HepG2 (cell line): ENCODE results near the gene CCDC124. TPM values are rescaled to one million over a fixed set of nuclear protein-coding genes. Genes with fewer than 3 reads are reported as not detected.
A peak's percentile ranks its signal among the peaks of the same experiment; 100 is the strongest.

Experiments used
- CCAR2 ChIP-seq: fragments of 200-400 bp; formaldehyde crosslinking; optimal IDR thresholded peaks from 2 replicates; pipeline ENCODE3; 2018; ENCODE audit warnings: low read depth, mild to moderate bottlenecking, low read length, moderate library complexity
- IKZF4 ChIP-seq: sonication (generic); formaldehyde crosslinking; IDR thresholded peaks from 2 replicates; pipeline ENCODE4 v1.5.1; 2020; ENCODE audit warnings: borderline replicate concordance, mild to moderate bottlenecking, low read depth, missing genetic modification reagents; ENCODE audit errors: not compliant biosample characterization
- MED13 ChIP-seq: sonication (generic); formaldehyde crosslinking; IDR thresholded peaks from 2 replicates; pipeline ENCODE4 v1.5.0; 2020; ENCODE audit warnings: missing genetic modification reagents
- SPEN ChIP-seq: sonication (generic); formaldehyde crosslinking; IDR thresholded peaks from 2 replicates; pipeline ENCODE4 v1.5.1; 2020; ENCODE audit warnings: low read depth, mild to moderate bottlenecking, missing genetic modification reagents
- XRCC5 ChIP-seq: fragments of 200-400 bp; formaldehyde crosslinking; optimal IDR thresholded peaks from 2 replicates; pipeline ENCODE3; 2017; ENCODE audit warnings: mild to moderate bottlenecking, low read length
- ZNF317 ChIP-seq: sonication (generic); formaldehyde crosslinking; IDR thresholded peaks from 2 replicates; pipeline ENCODE4 v1.5.0; 2020; ENCODE audit warnings: mild to moderate bottlenecking, missing genetic modification reagents
- ZNF775 ChIP-seq: sonication (generic); formaldehyde crosslinking; IDR thresholded peaks from 2 replicates; pipeline ENCODE4 v1.4.0; 2020; ENCODE audit warnings: missing genetic modification reagents, mild to moderate bottlenecking, moderate library complexity, borderline replicate concordance
- ZSCAN22 ChIP-seq: sonication (generic); formaldehyde crosslinking; IDR thresholded peaks from 2 replicates; pipeline ENCODE4 v1.4.0; 2020; ENCODE audit warnings: mild to moderate bottlenecking, missing genetic modification reagents
- ZZZ3 ChIP-seq: sonication (generic); formaldehyde crosslinking; IDR thresholded peaks from 2 replicates; pipeline ENCODE4 v1.4.0; 2020; ENCODE audit warnings: missing genetic modification reagents, mild to moderate bottlenecking, borderline replicate concordance
- polyA plus RNA-seq, 8 experiments: library from polyadenylated mRNA; depleted of rRNA in 3 of 8; stranded (reverse) in 7 of 8; unstranded in 1 of 8; fragments of >200 nt; fragmentation: Illumina TruSeq in 4 of 8; extraction: Trizol in 4 of 8; gene quantifications; 2 replicates each; pipeline versions ENCODE4 v1.2.1 to v1.2.3, GENCODE V29; 2011 to 2016; ENCODE audit warnings: low read depth in 4 of 8, missing spikeins in 1 of 8, mixed read lengths in 1 of 8; ENCODE audit not compliant: insufficient read depth in 1 of 8
- total RNA-seq, 5 experiments: library from RNA; depleted of rRNA; stranded (reverse); fragments of >200 nt; fragmentation: Illumina TruSeq; extraction: Trizol; gene quantifications; 2 replicates each; pipeline ENCODE4 v1.2.3, GENCODE V29; 2016; ENCODE audit warnings: low read depth in 1 of 5
- TF ChIP-seq, protein P1 (sequence below): sonication (generic); formaldehyde crosslinking; IDR thresholded peaks from 2 replicates; pipeline ENCODE4 v1.5.0; 2020; ENCODE audit warnings: mild to moderate bottlenecking, missing genetic modification reagents, borderline replicate concordance
- TF ChIP-seq, protein P2 (sequence below): sonication (generic); formaldehyde crosslinking; IDR thresholded peaks from 2 replicates; pipeline ENCODE4 v1.9.0; 2022; ENCODE audit warnings: low read depth, missing genetic modification reagents
- TF ChIP-seq, protein P3 (sequence below): sonication (generic); formaldehyde crosslinking; IDR thresholded peaks from 2 replicates; pipeline ENCODE4 v1.5.1; 2020; ENCODE audit warnings: missing genetic modification reagents, mild to moderate bottlenecking, borderline replicate concordance
- TF ChIP-seq, protein P4 (sequence below): sonication (generic); formaldehyde crosslinking; IDR thresholded peaks from 2 replicates; pipeline ENCODE4 v1.5.1; 2020; ENCODE audit warnings: mild to moderate bottlenecking, missing genetic modification reagents, borderline replicate concordance

Gene CCDC124
- total and polyA plus RNA-seq, 2 of the 13 experiments (the other 11 are each of a cell fraction or from before 2014, with no cell fraction given) = 14.9 to 20.3 TPM

DNA sequence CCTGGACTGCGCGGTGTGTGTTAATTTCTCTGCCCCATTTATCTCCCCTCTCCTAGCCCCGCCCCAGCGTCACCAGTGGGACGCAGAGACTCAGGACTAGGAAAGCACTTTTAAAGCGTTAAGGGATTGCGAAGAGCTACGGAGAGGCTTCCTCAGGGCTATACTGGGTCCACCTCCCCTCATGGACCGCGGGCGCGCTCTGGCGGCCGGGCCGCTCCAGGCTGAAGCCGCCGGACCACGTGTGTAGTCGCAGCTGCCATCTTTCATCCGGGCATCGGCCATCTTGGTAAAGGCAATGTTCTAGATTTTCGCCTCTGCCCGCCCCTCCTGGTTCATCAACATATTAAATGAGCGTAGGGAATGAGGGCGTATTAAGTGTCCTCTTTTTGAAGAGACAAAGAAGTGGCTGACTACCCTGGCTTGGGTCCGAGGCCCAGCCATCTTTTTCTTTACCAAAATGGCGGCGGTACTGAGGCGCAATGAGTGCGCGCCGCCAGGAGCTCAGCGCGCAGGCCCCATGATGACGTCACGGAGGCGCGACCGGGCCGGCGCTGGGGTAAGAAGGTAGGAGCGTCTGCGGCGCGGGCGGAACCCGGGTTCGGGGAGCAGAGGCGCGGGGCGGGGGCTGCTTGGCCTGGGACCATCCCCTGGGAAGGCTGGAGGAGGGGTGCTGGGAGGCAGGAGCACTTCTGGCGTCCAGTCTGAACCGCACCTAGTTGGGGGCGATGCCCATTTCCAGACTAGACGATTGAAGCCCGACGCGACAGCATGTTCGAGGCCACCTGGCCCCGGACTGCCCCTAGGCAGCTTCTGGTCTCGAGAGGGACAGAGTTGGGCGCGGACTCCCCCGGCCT lies at the start of gene CCDC124 (continued):
- TF ChIP-seq, protein P1, sequence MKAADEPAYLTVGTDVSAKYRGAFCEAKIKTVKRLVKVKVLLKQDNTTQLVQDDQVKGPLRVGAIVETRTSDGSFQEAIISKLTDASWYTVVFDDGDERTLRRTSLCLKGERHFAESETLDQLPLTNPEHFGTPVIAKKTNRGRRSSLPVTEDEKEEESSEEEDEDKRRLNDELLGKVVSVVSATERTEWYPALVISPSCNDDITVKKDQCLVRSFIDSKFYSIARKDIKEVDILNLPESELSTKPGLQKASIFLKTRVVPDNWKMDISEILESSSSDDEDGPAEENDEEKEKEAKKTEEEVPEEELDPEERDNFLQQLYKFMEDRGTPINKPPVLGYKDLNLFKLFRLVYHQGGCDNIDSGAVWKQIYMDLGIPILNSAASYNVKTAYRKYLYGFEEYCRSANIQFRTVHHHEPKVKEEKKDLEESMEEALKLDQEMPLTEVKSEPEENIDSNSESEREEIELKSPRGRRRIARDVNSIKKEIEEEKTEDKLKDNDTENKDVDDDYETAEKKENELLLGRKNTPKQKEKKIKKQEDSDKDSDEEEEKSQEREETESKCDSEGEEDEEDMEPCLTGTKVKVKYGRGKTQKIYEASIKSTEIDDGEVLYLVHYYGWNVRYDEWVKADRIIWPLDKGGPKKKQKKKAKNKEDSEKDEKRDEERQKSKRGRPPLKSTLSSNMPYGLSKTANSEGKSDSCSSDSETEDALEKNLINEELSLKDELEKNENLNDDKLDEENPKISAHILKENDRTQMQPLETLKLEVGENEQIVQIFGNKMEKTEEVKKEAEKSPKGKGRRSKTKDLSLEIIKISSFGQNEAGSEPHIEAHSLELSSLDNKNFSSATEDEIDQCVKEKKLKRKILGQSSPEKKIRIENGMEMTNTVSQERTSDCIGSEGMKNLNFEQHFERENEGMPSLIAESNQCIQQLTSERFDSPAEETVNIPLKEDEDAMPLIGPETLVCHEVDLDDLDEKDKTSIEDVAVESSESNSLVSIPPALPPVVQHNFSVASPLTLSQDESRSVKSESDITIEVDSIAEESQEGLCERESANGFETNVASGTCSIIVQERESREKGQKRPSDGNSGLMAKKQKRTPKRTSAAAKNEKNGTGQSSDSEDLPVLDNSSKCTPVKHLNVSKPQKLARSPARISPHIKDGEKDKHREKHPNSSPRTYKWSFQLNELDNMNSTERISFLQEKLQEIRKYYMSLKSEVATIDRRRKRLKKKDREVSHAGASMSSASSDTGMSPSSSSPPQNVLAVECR (CRISPR knock-in tag) = peak; percentile 76; the same call in 1 of the 2 replicates
- TF ChIP-seq ZSCAN22 (CRISPR knock-in tag) = no peak
- TF ChIP-seq ZZZ3 (CRISPR knock-in tag) = peak; percentile 52; the same call in 1 of the 2 replicates
- peak; percentile 27 for TF ChIP-seq IKZF4 (CRISPR knock-in tag)
- TF ChIP-seq SPEN (CRISPR knock-in tag) = peak; percentile 29; the same call in 1 of the 2 replicates
- TF ChIP-seq, protein P2, sequence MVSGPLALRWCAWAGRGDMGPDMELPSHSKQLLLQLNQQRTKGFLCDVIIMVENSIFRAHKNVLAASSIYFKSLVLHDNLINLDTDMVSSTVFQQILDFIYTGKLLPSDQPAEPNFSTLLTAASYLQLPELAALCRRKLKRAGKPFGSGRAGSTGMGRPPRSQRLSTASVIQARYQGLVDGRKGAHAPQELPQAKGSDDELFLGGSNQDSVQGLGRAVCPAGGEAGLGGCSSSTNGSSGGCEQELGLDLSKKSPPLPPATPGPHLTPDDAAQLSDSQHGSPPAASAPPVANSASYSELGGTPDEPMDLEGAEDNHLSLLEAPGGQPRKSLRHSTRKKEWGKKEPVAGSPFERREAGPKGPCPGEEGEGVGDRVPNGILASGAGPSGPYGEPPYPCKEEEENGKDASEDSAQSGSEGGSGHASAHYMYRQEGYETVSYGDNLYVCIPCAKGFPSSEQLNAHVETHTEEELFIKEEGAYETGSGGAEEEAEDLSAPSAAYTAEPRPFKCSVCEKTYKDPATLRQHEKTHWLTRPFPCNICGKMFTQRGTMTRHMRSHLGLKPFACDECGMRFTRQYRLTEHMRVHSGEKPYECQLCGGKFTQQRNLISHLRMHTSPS (CRISPR knock-in tag) = peak; percentile 57; the same call in 1 of the 2 replicates
- peak; percentile 37 for TF ChIP-seq XRCC5
- TF ChIP-seq, protein P3, sequence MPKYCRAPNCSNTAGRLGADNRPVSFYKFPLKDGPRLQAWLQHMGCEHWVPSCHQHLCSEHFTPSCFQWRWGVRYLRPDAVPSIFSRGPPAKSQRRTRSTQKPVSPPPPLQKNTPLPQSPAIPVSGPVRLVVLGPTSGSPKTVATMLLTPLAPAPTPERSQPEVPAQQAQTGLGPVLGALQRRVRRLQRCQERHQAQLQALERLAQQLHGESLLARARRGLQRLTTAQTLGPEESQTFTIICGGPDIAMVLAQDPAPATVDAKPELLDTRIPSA (CRISPR knock-in tag) = no peak
- no peak for TF ChIP-seq ZNF775
- TF ChIP-seq, protein P4, sequence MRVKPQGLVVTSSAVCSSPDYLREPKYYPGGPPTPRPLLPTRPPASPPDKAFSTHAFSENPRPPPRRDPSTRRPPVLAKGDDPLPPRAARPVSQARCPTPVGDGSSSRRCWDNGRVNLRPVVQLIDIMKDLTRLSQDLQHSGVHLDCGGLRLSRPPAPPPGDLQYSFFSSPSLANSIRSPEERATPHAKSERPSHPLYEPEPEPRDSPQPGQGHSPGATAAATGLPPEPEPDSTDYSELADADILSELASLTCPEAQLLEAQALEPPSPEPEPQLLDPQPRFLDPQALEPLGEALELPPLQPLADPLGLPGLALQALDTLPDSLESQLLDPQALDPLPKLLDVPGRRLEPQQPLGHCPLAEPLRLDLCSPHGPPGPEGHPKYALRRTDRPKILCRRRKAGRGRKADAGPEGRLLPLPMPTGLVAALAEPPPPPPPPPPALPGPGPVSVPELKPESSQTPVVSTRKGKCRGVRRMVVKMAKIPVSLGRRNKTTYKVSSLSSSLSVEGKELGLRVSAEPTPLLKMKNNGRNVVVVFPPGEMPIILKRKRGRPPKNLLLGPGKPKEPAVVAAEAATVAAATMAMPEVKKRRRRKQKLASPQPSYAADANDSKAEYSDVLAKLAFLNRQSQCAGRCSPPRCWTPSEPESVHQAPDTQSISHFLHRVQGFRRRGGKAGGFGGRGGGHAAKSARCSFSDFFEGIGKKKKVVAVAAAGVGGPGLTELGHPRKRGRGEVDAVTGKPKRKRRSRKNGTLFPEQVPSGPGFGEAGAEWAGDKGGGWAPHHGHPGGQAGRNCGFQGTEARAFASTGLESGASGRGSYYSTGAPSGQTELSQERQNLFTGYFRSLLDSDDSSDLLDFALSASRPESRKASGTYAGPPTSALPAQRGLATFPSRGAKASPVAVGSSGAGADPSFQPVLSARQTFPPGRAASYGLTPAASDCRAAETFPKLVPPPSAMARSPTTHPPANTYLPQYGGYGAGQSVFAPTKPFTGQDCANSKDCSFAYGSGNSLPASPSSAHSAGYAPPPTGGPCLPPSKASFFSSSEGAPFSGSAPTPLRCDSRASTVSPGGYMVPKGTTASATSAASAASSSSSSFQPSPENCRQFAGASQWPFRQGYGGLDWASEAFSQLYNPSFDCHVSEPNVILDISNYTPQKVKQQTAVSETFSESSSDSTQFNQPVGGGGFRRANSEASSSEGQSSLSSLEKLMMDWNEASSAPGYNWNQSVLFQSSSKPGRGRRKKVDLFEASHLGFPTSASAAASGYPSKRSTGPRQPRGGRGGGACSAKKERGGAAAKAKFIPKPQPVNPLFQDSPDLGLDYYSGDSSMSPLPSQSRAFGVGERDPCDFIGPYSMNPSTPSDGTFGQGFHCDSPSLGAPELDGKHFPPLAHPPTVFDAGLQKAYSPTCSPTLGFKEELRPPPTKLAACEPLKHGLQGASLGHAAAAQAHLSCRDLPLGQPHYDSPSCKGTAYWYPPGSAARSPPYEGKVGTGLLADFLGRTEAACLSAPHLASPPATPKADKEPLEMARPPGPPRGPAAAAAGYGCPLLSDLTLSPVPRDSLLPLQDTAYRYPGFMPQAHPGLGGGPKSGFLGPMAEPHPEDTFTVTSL = no peak
- 0 out of 2 replicates have a peak, but pooled peaks have one; percentile 63 for TF ChIP-seq ZNF317 (CRISPR knock-in tag)
- TF ChIP-seq MED13 (CRISPR knock-in tag) = peak; percentile 69; the same call in 1 of the 2 replicates
- TF ChIP-seq CCAR2 = no peak
